ENCODE results near the gene UROS. TPM values are rescaled to one million over a fixed set of nuclear protein-coding genes. Genes with fewer than 3 reads are reported as not detected.
A peak's percentile ranks its signal among the peaks of the same experiment; 100 is the strongest.

UROS gene
- 47.1 and 48.3 TPM in 2 replicates for total RNA-seq

- DNase-seq, result peak; percentile 94
Observed at GRCh38 chr10:125822878-125823662, at the start of gene UROS, which contains the start of gene BCCIP. UROS (minus strand) TSS chr10:125823258; CDS start chr10:125816499, 6,759 bp downstream. BCCIP (plus strand) TSS chr10:125823546; CDS start chr10:125823558, 12 bp downstream.

GRCh38 chr10:125871338-125871737, 48.3 kb upstream of the UROS start:
- no peak for DNase-seq

- peak; percentile 78 for DNase-seq
Observed at GRCh38 chr10:125868372-125868975, 45.4 kb upstream of the UROS start.

DNA sequence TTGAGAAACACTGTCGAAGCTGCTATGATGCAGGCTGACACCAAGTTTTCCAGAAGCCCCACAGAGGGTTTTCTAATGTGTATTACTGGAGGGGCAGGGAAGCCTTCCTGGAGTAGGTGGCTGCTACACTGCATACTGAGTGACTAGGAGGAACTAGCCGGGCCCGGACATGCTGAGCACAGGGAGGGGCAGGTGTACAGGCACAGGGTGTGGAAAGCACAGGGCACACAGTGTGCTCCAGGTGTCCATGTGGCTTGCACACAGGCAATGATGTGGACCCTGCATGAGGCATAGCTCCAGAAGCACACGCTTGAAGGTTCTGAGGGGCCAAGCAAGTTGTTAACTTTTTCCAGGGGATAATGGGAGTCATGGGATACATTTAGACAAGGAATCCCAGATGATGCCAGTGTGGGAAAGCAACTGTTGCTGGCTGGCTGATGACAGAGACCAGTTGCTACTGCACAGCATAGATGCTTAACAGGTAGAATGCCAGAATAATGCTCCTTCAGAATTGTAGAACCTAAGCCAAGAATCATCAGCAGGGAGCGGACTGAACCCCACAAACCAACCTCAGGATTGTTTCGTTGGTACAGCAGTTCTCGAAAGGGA, 43.5 kb upstream of the UROS start:
- DNase-seq, result no peak

DNA sequence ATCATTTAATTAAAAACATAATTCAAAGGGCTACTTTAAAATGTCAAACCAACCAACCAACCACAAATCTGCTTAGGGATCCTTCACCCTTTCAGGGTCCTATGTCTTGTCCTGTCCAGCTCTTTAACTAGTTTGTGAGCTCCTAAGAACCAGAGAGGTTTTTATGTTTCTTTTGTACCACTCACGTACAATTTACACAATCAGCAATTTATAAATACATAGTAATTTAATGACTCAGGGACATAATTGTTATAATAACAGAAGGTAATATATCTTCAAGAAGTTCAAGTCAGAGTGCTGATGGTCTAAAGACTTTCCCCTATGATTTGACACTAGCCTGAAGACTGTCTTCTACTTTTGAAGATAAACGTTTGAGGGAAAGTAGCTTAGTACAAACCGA, 42.1 kb upstream of the UROS start:
- DNase-seq, result no peak

DNA sequence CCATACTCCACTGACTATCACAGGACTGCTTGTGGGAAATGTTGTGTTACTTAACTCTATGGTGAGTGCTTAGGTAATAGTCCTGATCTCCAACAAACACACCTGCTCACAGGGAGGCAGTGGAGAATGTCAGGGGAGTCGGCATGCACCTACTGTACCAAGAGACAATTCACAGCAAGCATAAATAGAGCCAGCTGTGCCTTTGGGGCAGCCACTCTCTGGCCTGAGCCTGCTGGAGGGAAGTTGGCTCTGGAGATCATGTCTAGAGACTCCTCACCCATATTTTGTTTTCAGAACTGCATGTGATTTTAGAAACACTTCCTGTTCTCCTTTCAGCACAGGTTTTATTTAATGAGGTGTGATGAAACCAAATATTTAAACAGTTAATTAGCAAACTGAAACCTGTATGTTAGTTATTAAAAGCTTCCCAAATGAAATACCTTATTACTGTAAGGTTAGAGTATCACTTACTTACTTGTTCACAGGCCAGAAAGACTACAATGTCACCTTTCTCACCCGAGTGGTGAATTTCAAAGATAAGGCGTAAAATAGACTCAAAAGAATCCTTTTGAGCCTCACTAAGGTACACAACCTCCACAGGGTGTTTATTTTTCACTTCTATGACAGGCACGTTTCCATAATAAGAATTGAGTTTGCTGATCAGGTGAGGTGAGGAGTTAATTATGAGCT, 36.2 kb upstream of the UROS start:
- no peak for DNase-seq

- DNase-seq, result no peak
Observed at GRCh38 chr10:125857185-125857760, 34.2 kb upstream of the UROS start.

DNA sequence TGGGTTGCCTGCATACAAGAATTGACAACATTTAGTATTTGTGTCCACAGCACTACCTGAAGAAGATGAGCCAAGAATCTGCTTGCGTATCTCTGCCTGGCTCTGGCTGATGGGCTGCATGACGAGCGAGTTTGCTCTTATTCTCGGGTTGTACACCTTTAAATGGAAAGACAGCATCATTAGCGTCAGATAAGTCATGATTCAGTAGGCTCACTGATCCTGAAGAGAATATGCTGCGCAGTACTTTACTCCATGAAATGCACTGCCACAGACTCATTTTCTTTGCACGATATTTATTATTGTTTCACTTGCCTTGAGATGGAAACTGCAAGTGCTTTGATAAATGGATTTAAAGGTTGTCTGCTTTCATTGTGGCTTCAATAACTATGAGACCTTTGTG, 29.4 kb upstream of the UROS start:
- DNase-seq, result no peak

DNA sequence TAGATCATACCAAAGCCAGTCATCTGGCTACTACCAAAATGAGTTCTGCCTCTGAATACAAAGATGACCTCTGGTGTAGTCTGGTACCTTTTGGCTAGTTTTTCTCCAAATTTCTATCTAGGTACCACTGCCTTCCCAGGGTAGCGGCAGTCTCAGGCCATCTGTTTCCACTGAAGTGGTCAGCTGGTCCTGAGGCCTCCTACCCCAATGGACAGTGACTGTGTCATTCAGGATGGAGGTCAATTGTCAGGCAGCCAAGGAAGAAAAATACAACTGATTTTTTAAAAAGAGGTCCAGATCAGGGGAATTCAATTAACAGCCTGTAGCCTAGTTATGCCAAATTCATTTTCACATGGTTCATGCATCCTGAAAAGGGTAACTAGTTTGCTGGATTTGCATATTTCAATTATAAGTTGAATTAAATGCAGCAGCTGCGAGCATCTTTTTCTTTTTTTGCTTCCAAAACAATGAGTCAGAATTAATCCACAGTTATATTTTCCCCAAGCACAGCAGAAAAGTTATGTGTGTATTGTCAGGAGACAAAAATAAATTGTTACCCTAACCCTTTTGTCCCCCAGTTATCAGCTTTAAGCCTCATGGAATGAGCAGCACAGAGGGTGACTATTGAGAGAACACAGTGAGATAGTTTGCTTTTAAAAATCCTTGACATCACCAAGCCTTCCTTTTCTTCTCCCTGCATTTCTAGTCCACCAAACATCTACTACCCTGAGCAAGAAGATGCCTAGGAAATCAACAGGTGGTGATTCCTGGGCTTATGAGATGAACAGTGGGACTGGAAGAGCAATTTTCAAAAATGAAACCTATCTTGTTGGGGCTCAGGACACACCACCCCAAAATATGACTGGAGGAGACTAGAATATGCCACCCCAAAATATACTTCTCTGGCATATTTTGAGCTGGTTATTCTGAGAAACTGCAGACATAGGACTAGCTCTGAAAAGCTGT, 28.0 kb upstream of the UROS start:
- no peak for DNase-seq

- peak; percentile 3 for DNase-seq
Observed at GRCh38 chr10:125849448-125849847, 26.4 kb upstream of the UROS start.

DNA sequence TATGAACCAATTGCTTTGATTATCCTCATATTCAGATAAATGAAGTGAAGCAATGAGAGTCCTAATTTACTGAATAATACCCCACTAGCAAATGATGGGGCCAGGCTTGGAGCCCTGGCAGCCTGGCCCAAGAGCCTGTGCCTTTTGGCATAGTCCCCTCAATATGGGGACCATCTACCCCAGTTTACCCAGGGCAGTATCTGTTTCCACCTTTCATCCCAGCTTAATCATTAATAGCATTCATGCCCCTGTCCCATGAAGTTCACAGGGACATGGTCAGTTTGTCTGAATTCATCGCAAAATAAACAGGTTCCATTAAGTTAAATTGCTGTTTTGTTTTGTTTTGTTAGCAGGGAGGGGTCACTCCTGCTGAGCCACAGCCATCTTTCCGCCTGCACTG, 25.8 kb upstream of the UROS start:
- no peak for DNase-seq

DNA sequence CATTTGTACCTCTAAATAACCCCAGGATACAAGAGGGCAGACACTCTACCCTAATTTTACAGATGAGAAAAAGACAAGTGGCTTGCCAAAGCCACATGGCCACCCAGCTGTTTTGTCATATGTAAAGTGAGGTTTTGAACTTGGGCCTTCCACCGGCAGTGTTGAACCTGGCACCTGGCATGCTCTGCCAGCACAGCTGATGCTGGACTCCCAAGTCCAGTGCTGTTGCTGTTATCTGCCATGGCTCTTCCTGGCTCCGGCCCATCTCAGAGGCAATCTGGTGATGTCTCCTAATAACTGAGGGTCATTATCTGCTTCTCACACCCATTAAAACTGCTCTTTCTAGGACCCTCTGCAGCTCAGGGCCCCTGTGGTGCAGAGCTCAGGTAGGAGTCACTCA, 25.3 kb upstream of the UROS start:
- no peak for DNase-seq

DNA sequence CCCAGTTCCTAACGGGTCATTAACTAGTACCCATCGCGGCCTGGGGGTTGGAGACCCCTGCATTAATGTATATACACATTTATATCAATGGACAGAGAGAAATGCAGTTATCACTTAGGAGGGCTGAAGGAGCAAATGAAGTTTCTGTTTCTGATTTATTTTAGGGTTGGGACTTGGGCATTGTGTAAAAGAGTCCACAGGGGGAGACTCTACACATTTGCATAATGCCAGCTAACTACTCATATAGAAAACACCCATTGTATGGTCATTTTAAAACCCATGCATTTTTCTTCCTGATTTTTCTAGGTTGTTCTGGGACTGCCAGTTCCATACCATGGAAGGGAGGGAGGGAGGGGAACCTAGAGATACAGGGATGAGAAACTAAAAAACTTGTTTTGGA, 23.8 kb upstream of the UROS start:
- DNase-seq, result no peak

DNA sequence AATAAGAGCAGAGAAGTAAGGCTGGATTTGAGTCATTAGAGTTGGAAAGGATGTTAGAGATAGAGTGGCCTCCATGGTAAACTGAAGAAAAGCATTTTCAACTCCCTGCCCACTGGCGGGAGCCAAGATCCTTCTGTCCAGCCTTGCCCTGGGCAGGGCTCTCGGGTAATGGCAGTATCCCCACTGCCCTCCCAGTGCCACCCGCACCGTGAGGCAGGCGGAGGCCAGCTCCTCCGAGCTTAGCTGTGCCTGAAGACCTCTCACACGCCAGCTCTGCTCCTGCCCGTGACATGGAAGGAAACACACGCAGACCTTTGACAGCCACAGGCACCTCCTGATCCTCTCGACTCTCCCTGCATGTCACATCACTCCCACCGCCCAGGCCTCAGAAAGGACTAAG, 22.6 kb upstream of the UROS start:
- DNase-seq, result no peak

GRCh38 chr10:125844751-125845221, 21.7 kb upstream of the UROS start:
- DNase-seq, result no peak

- no peak for DNase-seq
Observed at GRCh38 chr10:125843603-125844329, 20.7 kb upstream of the UROS start.

DNA sequence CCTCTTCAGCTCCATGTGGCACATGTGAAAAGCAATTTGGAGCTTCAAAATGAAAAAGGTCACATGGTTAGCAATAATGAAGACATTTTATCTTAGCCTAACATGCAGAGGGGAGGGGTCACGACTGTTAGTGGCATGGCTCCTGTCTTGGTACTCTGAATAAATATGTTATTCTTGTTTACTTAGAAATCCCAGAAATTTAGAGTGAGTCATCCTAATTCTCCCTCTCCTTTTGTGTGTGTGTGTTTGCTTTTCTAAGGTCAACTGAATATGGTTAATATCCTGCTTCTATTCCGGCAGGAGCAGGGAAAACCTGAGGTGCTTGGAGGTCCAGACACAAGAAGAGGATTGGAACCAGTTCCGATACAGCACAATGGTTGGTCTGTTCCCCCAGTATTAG, 17.9 kb upstream of the UROS start:
- DNase-seq, result peak; percentile 60

- DNase-seq, result no peak
Observed at GRCh38 chr10:125840406-125840805, 17.3 kb upstream of the UROS start.

- no peak for DNase-seq
Observed at GRCh38 chr10:125838802-125839575, 15.9 kb upstream of the UROS start.

DNA sequence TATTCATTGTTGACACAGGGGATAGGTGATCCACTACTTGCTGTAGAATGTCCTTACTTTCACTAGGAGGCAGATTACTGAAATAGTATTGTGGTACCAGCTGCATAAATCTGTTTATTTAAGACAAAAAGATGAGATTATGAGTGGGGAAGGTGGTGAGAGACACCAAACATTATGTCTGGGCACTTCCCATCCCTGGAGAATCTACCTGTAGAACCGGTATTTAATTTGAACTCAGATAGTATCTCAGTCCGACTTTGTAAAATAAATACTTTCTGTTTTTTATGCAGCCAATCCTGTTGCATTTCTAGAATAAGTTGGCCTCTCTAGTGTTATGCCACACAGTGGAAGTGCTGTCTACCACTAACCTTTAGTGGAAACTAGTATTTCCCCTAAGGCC, 13.7 kb upstream of the UROS start:
- no peak for DNase-seq
